ENCODE results near the gene IQCK.

Gene IQCK

GRCh38 chr16:19850131-19850817 lies 132.2 kb downstream of the IQCK start:
- DNase-seq (ENCODE audit: low read depth): no peak
- no peak overlapping the region for H3K4me3 ChIP-seq (ENCODE audit: low read depth, low read length)

- H3K4me3 ChIP-seq (ENCODE audit: low read depth, low read length): no peak overlapping the region
- DNase-seq (ENCODE audit: low read depth): no peak
These were observed 133.4 kb downstream of the IQCK start for GRCh38 chr16:19851476-19851875.

GRCh38 chr16:19853132-19853741 lies 135.2 kb downstream of the IQCK start:
- H3K4me3 ChIP-seq (ENCODE audit: low read depth, low read length): no peak overlapping the region
- DNase-seq (ENCODE audit: low read depth): no peak

GRCh38 chr16:19853742-19854542 lies 135.9 kb downstream of the IQCK start:
- no peak for DNase-seq (ENCODE audit: low read depth)
- no peak overlapping the region for H3K4me3 ChIP-seq (ENCODE audit: low read depth, low read length)

- no peak for DNase-seq (ENCODE audit: low read depth)
- no peak overlapping the region for H3K4me3 ChIP-seq (ENCODE audit: low read depth, low read length)
These were observed 136.4 kb downstream of the IQCK start for GRCh38 chr16:19854543-19854876.

GRCh38 chr16:19856120-19856519 lies 138.0 kb downstream of the IQCK start:
- DNase-seq (ENCODE audit: low read depth): no peak
- H3K4me3 ChIP-seq (ENCODE audit: low read depth, low read length): no peak overlapping the region

- no peak overlapping the region for H3K4me3 ChIP-seq (ENCODE audit: low read depth, low read length)
- DNase-seq (ENCODE audit: low read depth): no peak
These were observed 139.7 kb downstream of the IQCK start for GRCh38 chr16:19857593-19858339.

- H3K4me3 ChIP-seq (ENCODE audit: low read depth, low read length): no peak overlapping the region
- no peak for DNase-seq (ENCODE audit: low read depth)
These were observed 140.4 kb downstream of the IQCK start for GRCh38 chr16:19858340-19859018.

- H3K4me3 ChIP-seq (ENCODE audit: low read depth, low read length): no peak overlapping the region
- no peak for DNase-seq (ENCODE audit: low read depth)
These were observed 141.1 kb downstream of the IQCK start for GRCh38 chr16:19859166-19859565.

GRCh38 chr16:19859603-19860002 lies 141.5 kb downstream of the IQCK start:
- H3K4me3 ChIP-seq (ENCODE audit: low read depth, low read length): no peak overlapping the region
- DNase-seq (ENCODE audit: low read depth): no peak

GRCh38 chr16:19860166-19861041 lies 142.3 kb downstream of the IQCK start:
- no peak overlapping the region for H3K4me3 ChIP-seq (ENCODE audit: low read depth, low read length)
- peak; percentile 41 for DNase-seq (ENCODE audit: low read depth)

- no peak for DNase-seq (ENCODE audit: low read depth)
- no peak overlapping the region for H3K4me3 ChIP-seq (ENCODE audit: low read depth, low read length)
These were observed 143.1 kb downstream of the IQCK start for GRCh38 chr16:19861133-19861532.

- no peak overlapping the region for H3K4me3 ChIP-seq (ENCODE audit: low read depth, low read length)
- no peak for DNase-seq (ENCODE audit: low read depth)
These were observed 143.8 kb downstream of the IQCK start for GRCh38 chr16:19861811-19862327.

- DNase-seq (ENCODE audit: low read depth): no peak
- H3K4me3 ChIP-seq (ENCODE audit: low read depth, low read length): no peak overlapping the region
These were observed 145.9 kb downstream of the IQCK start for GRCh38 chr16:19863990-19864389.

GRCh38 chr16:19864566-19864965 lies 146.5 kb downstream of the IQCK start:
- DNase-seq (ENCODE audit: low read depth): no peak
- no peak overlapping the region for H3K4me3 ChIP-seq (ENCODE audit: low read depth, low read length)

GRCh38 chr16:19868421-19868820 lies 150.3 kb downstream of the IQCK start:
- no peak overlapping the region for H3K4me3 ChIP-seq (ENCODE audit: low read depth, low read length)
- no peak for DNase-seq (ENCODE audit: low read depth)

- no peak for DNase-seq (ENCODE audit: low read depth)
- no peak overlapping the region for H3K4me3 ChIP-seq (ENCODE audit: low read depth, low read length)
These were observed 153.7 kb downstream of the IQCK start for GRCh38 chr16:19871721-19872120.

GRCh38 chr16:19872179-19872863 lies 154.2 kb downstream of the IQCK start:
- no peak overlapping the region for H3K4me3 ChIP-seq (ENCODE audit: low read depth, low read length)
- DNase-seq (ENCODE audit: low read depth): no peak
